GM18507 (cell line): ENCODE results near the gene CCL13.
A peak's percentile ranks its signal among the peaks of the same experiment; 100 is the strongest.

Source experiments
- DNase-seq: peaks from one replicate; pipeline ENCODE4 v3.0.0; 2011; ENCODE audit warnings: low read depth; ENCODE audit not compliant: insufficient read length; ENCODE audit errors: extremely low spot score
- FAIRE-seq: peaks from 2 replicates; lab custom pipeline; 2011; peaks lifted over from hg19 to GRCh38; lab: Jason Lieb, UNC

CCL13 gene

GRCh38 chr17:34378664-34379101 is 22.4 kb downstream of the CCL13 start:
- peak; percentile 47 for DNase-seq
- FAIRE-seq: peak; percentile 93

GRCh38 chr17:34379868-34380267 is 23.6 kb downstream of the CCL13 start:
- no peak for DNase-seq
- no peak for FAIRE-seq

- FAIRE-seq: peak; percentile 39
- DNase-seq: no peak
These were observed 26.4 kb downstream of the CCL13 start for GRCh38 chr17:34382621-34383124.

DNA sequence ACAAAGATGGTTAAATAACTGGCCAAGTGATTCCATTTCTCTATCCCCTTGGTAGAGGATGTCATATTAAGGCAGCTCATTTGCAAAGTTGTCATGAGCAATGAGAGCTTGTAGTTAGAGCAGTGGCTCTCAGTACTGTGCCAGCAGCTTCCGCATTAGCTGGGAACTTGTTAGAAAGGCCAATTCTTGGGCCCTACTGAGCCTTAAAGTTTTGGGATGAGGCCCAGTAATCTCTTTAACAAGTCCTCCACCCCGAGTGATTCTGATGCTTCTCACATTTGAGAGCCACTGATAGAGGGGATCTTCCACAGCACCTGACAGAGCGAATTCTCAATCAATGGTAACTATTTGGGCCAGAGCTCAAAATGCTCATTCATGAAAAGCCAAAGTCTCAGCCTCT is 26.9 kb downstream of the CCL13 start:
- no peak for DNase-seq
- no peak for FAIRE-seq

DNA sequence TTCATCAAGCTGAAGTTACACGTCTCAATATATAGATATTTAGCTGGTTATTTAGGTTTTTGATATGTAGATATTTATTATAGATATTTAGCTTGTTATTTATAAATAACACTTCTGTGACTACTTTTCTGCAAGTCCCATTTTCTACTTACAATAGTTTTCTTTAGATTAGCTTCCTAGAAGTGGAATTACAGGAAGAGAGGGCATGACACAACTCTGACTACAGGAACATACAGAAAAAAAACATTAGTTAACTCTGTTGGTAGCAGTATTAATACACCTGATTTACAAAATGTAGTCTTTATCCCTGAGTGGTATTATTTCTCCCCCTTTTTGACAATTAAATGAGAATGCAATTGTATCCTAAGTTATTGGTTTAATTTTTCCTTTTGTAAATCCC is 28.0 kb downstream of the CCL13 start:
- DNase-seq (no peak), FAIRE-seq (no peak)

- FAIRE-seq (no peak), DNase-seq (no peak)
These were observed 28.7 kb downstream of the CCL13 start for GRCh38 chr17:34384822-34385605.

DNA sequence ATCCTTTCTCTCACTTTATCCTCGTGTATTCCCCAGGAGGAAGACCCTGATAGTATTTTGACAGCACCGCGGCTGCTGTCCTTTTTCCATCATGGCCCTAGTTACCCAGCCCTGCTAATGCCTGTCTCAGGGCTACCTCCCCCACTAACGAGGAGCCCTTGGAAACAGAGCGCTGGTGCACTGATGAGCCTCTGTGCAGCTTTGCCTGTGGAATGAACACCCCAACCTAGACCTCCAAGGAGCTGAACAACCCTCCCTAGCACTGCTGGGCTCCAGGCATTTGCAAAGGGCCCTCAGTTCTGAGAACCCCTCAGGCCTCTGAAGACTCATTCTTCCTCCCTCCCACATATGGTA is 30.0 kb downstream of the CCL13 start:
- DNase-seq (no peak), FAIRE-seq (no peak)

DNA sequence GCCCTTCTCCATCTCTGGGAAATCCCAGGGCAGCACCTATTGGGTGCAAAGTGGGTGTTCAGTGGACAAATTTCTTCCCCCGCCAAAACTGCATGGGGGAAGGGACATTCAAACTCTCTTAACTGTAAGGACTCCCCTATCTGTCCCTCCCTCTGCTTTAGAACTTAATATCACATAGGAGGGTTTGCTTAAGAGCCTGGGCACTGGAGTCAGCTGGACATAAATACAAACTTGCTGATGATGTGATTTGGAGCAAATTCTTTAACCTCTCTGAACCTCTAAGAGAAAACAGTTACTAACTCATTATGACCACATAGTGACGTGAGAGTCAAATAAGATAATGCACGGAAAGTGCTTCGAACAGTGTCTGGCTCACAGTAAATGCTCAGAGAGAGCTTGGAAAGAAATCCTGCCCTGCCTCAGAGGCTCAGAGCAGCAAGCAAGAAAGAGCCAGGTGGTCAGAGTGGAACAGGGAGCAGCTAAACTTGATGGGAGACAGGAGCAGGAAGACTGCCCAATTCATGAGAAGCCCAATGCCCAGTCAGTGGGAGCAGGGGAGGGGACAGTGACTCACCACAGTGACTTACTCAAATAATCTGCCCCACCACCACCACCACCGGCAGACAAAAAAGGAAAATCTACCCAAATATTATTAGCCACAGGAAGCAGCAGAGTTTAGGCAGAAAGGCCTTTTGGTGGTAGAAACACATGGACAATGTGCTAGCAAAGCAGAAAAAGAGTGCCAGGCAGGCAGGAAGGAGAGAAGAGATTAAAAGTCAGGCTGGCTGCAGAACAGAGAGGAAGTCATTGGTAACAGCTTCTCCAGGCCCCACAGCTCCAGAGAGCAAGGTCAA is 30.6 kb downstream of the CCL13 start:
- no peak for FAIRE-seq
- DNase-seq: no peak

- no peak for FAIRE-seq
- DNase-seq: no peak
These were observed 31.3 kb downstream of the CCL13 start for GRCh38 chr17:34387566-34387965.

- FAIRE-seq: no peak
- DNase-seq: no peak
These were observed 33.0 kb downstream of the CCL13 start for GRCh38 chr17:34389126-34389750.

DNA sequence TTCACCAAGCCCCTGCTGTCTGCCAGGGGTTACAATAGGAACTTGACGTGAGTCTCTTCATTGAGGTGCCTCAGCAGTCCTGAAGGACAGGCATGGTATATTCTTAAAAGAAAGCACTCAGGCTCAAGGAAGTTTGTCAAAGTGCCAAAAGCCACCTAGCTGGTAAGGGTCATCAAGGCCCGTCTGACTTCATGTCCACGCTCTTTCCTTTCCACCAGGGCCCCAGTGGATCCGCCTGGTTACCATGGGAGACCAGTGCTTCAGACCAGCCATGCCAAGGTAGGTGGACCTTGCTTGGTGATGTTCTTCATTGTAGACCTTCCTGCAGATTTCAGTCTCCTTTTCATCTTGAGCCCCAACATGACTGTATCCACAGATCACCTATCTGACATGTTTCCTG is 34.4 kb downstream of the CCL13 start:
- FAIRE-seq (no peak), DNase-seq (no peak)

DNA sequence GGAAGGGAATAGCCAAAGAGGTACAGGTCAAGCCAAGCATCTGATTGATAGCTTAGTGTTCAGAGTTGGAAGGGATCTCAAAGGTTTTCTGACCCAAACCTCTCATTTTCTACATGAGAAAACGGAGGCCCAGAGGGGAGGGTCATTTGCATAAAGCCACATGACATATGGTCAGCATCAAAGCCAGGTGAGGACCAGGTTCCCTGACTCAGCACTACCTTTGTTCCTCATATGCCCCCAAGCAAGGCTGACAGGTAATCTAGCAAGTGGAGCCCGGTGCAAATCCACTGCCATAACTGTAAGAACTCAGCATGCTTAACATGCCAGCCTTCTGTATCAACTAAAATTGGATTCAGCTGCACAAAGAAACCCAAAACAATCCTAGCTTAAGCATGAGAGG is 35.0 kb downstream of the CCL13 start:
- FAIRE-seq: no peak

DNA sequence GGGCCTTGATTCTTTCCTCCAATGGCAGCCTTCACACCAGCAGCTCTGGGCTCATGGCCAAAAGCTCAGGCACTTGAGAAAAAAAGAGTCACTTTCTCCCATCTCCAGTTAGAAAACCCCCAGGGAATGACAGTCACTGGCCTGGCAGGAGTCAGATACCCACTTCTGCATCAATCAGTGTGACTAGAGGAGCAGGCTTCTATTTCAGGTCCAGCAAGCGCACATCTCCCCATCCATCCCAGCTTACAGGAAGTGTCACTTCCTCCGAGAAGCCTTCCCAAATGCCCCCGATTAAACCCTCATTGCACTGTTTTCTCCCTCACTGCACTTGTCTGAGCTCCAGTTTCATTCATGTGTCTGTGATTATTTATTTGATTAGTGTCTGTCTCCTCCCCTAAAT is 37.1 kb downstream of the CCL13 start:
- FAIRE-seq (no peak), DNase-seq (no peak)

More for the DNA sequence above, 35.0 kb downstream of the CCL13 start:
- no peak for DNase-seq

DNA sequence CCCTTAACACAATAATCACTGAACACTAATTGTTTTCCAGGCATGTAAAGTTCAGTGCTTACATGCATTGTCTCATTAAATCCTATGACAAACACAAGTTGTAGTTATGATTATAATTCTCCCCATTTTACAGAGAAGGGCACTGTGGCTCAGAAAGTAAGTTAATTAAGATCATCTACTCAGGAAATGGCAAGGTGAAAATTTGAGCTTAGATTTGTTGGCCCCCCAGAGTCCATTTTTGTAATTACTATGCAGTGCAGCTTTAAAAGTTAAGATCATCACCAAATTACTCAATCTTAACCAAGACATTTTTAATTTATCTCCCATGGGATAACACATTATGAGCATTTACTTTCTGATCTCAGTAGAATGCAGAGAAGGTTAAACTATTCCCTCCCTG is 41.0 kb downstream of the CCL13 start:
- DNase-seq (no peak), FAIRE-seq (no peak)

DNA sequence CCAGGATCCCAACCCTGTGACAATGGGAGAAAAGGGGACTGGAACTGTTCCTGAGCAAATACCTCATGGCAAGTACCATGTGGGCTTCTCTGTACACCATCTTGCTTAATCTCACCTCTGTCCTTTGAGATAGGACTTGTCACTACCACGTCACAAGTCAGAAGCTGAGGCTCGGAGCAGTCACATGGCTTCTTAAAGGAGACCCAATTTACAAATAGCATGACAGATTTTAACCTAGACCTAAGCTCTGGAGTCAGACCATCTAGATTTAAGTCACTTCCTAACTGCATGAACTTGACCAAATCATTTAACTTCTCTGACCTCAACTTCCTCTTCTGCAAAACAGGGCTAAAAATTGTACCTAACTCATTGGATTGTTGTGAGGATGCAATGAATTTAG is 42.7 kb downstream of the CCL13 start:
- DNase-seq (no peak), FAIRE-seq (no peak)

DNA sequence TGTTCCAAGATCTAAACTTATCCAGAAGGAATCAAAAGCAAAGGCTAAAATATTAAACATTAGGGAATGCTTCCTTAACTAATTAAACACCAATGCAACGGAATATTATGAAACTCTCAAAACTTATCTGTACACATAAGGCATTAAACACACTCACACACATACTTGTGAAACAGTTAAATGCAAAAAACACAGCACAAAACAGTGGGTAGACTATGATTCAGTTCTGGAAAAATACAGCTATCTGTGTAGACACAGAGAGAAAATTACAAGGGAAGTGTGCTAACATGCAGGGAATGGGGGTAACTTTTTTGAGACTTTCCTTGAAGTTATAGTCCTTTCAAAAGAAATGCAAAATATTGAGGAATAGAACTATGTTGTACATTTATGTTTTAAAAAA is 43.4 kb downstream of the CCL13 start:
- DNase-seq: no peak
- FAIRE-seq: no peak

- FAIRE-seq: no peak
- DNase-seq: no peak
These were observed 44.1 kb downstream of the CCL13 start for GRCh38 chr17:34400301-34400931.

GRCh38 chr17:34401165-34401564 is 44.9 kb downstream of the CCL13 start:
- no peak for FAIRE-seq
- no peak for DNase-seq

DNA sequence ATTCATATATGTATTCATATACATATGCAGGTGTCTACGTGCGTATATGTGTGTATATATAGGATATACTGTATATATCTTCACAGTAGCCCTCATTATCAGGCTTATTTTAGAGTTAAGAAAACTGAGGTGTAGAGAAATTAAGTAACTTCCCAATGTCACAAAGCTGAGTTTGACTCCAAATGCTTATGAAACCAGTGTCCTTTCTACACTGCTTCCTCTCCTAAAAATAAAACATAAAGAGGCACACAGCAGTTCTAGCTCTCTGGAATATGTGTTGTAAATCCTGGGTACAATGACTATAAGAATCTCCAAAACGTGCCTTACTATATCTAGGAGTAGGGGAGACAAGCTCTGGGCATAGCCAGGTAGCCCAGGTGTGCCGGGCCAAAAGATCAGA is 46.7 kb downstream of the CCL13 start:
- no peak for FAIRE-seq
- no peak for DNase-seq

DNA sequence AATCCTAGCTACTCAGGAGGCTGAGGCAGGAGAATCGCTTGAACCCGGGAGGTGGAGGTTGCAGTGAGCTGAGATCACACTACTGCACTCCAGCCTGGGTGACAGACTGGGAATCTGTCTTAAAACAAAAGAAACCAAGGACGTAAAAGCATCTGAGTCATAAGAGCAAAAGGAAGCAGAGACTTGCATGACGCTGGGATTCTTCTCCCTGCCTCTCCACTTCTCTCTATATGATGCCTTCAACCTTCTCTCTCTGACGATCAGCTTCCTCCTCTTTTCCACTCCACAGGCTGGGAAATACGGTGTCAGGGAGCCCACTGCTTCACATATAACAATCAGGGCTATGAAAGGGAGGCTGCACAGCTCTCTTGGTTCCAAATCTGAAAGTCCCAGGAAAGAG is 49.9 kb downstream of the CCL13 start:
- DNase-seq (no peak), FAIRE-seq (no peak)
